K562 (cell line): ENCODE results near the gene DNMT1. TPM values are rescaled to one million over a fixed set of nuclear protein-coding genes. Genes with fewer than 3 reads are reported as not detected.
A peak's percentile ranks its signal among the peaks of the same experiment; 100 is the strongest.

Experiments
- ATAC-seq: fragments of 200-7000 bp; cut with Tn5 transposase; 3 replicates; pipeline ENCODE4 v1.9.1; 2020; ENCODE audit warnings: moderate library complexity
- BruUV-seq: library from RNA; stranded (reverse); fragments of 400-500 nt; replicated peaks from 2 replicates; lab custom pipeline; 2021; lab: Mats Ljungman, UMichigan
- CTCF ChIA-PET: fragments of 300-600 bp; formaldehyde crosslinking; extraction: SDS; loops from one replicate; lab custom pipeline; 2021; ENCODE audit warnings: low intra/inter-chr PET ratio; lab: Yijun Ruan, JAX
- POLR2A ChIA-PET: fragments of 300-600, 350-650 bp; sonication (Branson Sonifier 250); formaldehyde crosslinking; extraction: SDS; loops from one replicate; lab custom pipeline; 2021; ENCODE audit warnings: antibody characterized with exemption, inconsistent platforms; lab: Yijun Ruan, JAX
- DNase-seq, 4 experiments: peaks; one replicate each; pipeline versions ENCODE4 v3.0.0 to v3.0.0-alpha.2; 2011 to 2018; ENCODE audit warnings: low spot score in 3 of 4, mixed read lengths in 3 of 4; ENCODE audit errors: extremely low read depth in 1 of 4
- FAIRE-seq: peaks from 2 replicates; lab custom pipeline; 2011; peaks lifted over from hg19 to GRCh38; lab: Jason Lieb, UNC
- H2AFZ ChIP-seq: 2 replicates; pipeline ENCODE4 v1.6.0; 2011; ENCODE audit warnings: low read depth, low read length, control low read depth, inconsistent platforms
- H3K27ac ChIP-seq: fragments of 200-600 bp; 3 replicates; pipeline ENCODE4 v1.8.0; 2011; ENCODE audit warnings: low read depth, mild to moderate bottlenecking, control low read depth, inconsistent platforms, low read length, moderate library complexity, mixed read lengths; ENCODE audit errors: extremely low read depth
- H3K27me3 ChIP-seq, 2 experiments: fragments of 300-600 bp in 1 of 2; 2 replicates in 1 of 2; 3 replicates in 1 of 2; pipeline versions ENCODE4 v1.6.0 to v1.8.0; 2011; ENCODE audit warnings: inconsistent platforms in 2 of 2, low read length in 2 of 2, mild to moderate bottlenecking in 1 of 2, mixed read lengths in 1 of 2, moderate library complexity in 1 of 2; ENCODE audit not compliant: control insufficient read depth in 2 of 2, insufficient read depth in 2 of 2
- H3K36me3 ChIP-seq: fragments of 300-600 bp; 3 replicates; pipeline ENCODE4 v1.8.0; 2011; ENCODE audit warnings: mild to moderate bottlenecking, low read length, inconsistent platforms; ENCODE audit not compliant: control insufficient read depth, insufficient read depth
- H3K4me1 ChIP-seq, 2 experiments: fragments of 200-600 bp in 1 of 2; replicated peaks in 1 of 2; 2 replicates in 1 of 2; 3 replicates in 1 of 2; pipeline versions ENCODE4 v1.5.1 to v1.8.0; 2011; ENCODE audit warnings: inconsistent platforms in 2 of 2, low read length in 2 of 2, mild to moderate bottlenecking in 1 of 2, mixed read lengths in 1 of 2, moderate library complexity in 1 of 2; ENCODE audit not compliant: control insufficient read depth in 2 of 2, insufficient read depth in 2 of 2
- H3K4me2 ChIP-seq: 2 replicates; pipeline ENCODE4 v1.6.1; 2011; ENCODE audit warnings: low read length, control low read depth, inconsistent platforms, mixed read lengths; ENCODE audit not compliant: insufficient read depth
- H3K4me3 ChIP-seq: fragments of 200-600 bp; sonication (generic), shearing (Covaris generic); 2 replicates; pipeline ENCODE4 v1.5.1; 2016; ENCODE audit warnings: control low read depth, inconsistent platforms
- H3K79me2 ChIP-seq: fragments of 200-600 bp; 3 replicates; pipeline ENCODE4 v1.8.0; 2011; ENCODE audit warnings: low read length, inconsistent platforms; ENCODE audit not compliant: control insufficient read depth, insufficient read depth
- H3K9ac ChIP-seq, 2 experiments: 2 replicates each; pipeline versions ENCODE4 v1.6.0 to v1.6.1; 2011; ENCODE audit warnings: low read depth in 2 of 2, low read length in 2 of 2, control low read depth in 1 of 2, inconsistent platforms in 1 of 2, mild to moderate bottlenecking in 1 of 2, mixed read lengths in 1 of 2; ENCODE audit not compliant: insufficient read depth in 1 of 2
- H3K9me1 ChIP-seq: one replicate; pipeline ENCODE4 v1.6.0; 2011; ENCODE audit warnings: inconsistent platforms, mild to moderate bottlenecking, low read length, moderate library complexity; ENCODE audit not compliant: control insufficient read depth, insufficient read depth
- H3K9me3 ChIP-seq: replicated peaks from 2 replicates; pipeline ENCODE4 v1.5.1; 2011; ENCODE audit warnings: low read depth, low read length, inconsistent platforms; ENCODE audit not compliant: control insufficient read depth, insufficient read depth
- H4K20me1 ChIP-seq: replicated peaks from 2 replicates; pipeline ENCODE4 v1.6.1; 2011; ENCODE audit warnings: low read length, inconsistent platforms, mixed read lengths; ENCODE audit not compliant: control insufficient read depth, insufficient read depth
- L3MBTL2 ChIP-seq: fragments of 450-650 bp; IDR thresholded peaks from 2 replicates; pipeline ENCODE4 v1.6.1; 2016; ENCODE audit warnings: mild to moderate bottlenecking, moderate library complexity
- WGBS: fragments of 100-300 bp; shearing (Covaris generic); methylation state at CpG from one replicate; pipeline ENCODE4 v1.1.6; 2016; ENCODE audit warnings: low coverage, mixed read lengths; ENCODE audit not compliant: insufficient coverage; ENCODE audit errors: missing lambda C conversion rate; 5-methylcytosine and 5-hydroxymethylcytosine counted together
- in situ Hi-C: fragments of 300-500 bp; cut with MboI; formaldehyde crosslinking; loops from 4 replicates; pipeline ENCODE4 v1.15.0; 2018; ENCODE audit warnings: inconsistent platforms, mixed read lengths
- intact Hi-C: fragments of 100-400 bp; cut with micrococcal nuclease; formaldehyde crosslinking; loops from 2 replicates; pipeline ENCODE4 v1.14.2; 2022
- polyA plus RNA-seq, 8 experiments: library from polyadenylated mRNA; depleted of rRNA in 4 of 8; stranded (reverse) in 5 of 8; unstranded in 3 of 8; fragments of >200 nt; fragmentation: Nextera tagmentation in 2 of 8; fragmentation: Illumina TruSeq in 1 of 8; extraction: Ambion mirVana in 2 of 8; extraction: Trizol in 1 of 8; gene quantifications; 2 replicates each; pipeline versions ENCODE4 v1.2.1 to v1.2.3, GENCODE V29; 2011 to 2014; ENCODE audit warnings: inconsistent platforms in 1 of 8, missing spikeins in 1 of 8
- total RNA-seq, 7 experiments: library from RNA; depleted of rRNA in 6 of 7; stranded (reverse); fragments of >200 nt in 6 of 7; fragmentation: Illumina TruSeq in 2 of 7; extraction: Trizol in 2 of 7; gene quantifications; 2 replicates each; pipeline versions ENCODE4 v1.2.1 to v1.2.3, GENCODE V29; 2011 to 2021; ENCODE audit warnings: low replicate concordance in 1 of 7
- TF ChIP-seq, protein P1 (sequence below): IDR thresholded peaks from 2 replicates; pipeline ENCODE4 v1.6.1; 2014; ENCODE audit warnings: antibody characterized with exemption
- TF ChIP-seq, protein P2 (sequence below), 2 experiments: fragments of 450-650 bp in 1 of 2; sonication (generic) in 1 of 2; formaldehyde crosslinking in 1 of 2; IDR thresholded peaks in 1 of 2; conservative IDR thresholded peaks in 1 of 2; 2 replicates each; pipeline versions ENCODE4 v1.6.1 to v1.8.1; 2016 to 2023; ENCODE audit warnings: mild to moderate bottlenecking in 2 of 2, moderate library complexity in 2 of 2, inconsistent platforms in 1 of 2, missing genetic modification reagents in 1 of 2

DNMT1 gene
- total and polyA plus RNA-seq, 9 of the 15 experiments (the other 6 are each of a cell fraction or from before 2014, with no cell fraction given) = 80.1 to 271 (median 121) TPM

DNA sequence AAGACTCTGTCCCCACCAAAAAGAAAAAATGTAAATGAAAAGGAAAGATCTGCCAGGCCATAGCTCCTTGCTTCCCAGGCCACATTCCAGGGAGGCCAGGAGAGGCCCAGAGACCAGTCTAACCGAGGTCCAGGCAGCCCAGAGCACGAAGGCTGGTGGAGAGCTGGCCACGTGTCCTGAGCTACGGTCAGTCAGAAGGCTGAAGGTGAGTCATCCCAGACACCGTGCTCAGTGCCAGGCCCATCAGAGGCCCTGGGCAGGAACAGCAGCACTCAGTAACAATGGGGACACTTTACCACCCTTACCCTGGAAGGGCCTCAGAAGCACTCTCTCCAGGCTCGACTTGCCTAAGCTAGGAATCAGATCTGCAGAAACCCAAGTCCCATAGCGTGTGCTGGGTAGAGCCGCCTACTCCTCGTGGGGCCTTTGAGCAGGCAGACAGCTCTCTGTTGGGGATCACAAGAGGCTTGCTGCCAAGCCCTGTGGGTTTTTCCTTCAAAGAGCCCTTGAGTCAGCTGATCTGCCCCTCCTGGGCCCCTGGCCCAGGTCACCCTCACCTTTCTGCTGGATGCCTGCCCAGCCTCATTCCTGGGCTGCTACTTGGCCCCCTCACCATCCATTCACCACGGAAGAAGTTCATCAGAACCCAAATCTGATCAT lies 11.6 kb upstream of the DNMT1 start:
- H3K9me1 ChIP-seq = no peaks in the 10 kb centered on the region
- no peak overlapping the region; the same call in 1 of the 2 replicates for H2AFZ ChIP-seq
- in situ Hi-C loops (no loop called here), intact Hi-C loops (no loop called here)
- BruUV-seq = no TSS peak
- H3K27me3 ChIP-seq = peaks cover 0 to 5% of the 10 kb centered on the region in 2 experiments; a peak in 2 of 5 replicates
- H3K9me3 ChIP-seq = peaks cover 5% of the 10 kb centered on the region
- FAIRE-seq = no peak
- 50% methylated on average over 9 of the region's 10 CpGs for WGBS
- no peak overlapping the region for H3K27ac ChIP-seq
- no peaks in the 10 kb centered on the region for H3K36me3 ChIP-seq
- H3K9ac ChIP-seq = no peak overlapping the region
- TF ChIP-seq, protein P1, sequence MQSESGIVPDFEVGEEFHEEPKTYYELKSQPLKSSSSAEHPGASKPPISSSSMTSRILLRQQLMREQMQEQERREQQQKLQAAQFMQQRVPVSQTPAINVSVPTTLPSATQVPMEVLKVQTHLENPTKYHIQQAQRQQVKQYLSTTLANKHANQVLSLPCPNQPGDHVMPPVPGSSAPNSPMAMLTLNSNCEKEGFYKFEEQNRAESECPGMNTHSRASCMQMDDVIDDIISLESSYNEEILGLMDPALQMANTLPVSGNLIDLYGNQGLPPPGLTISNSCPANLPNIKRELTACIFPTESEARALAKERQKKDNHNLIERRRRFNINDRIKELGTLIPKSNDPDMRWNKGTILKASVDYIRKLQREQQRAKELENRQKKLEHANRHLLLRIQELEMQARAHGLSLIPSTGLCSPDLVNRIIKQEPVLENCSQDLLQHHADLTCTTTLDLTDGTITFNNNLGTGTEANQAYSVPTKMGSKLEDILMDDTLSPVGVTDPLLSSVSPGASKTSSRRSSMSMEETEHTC = no peak
- TF ChIP-seq, protein P2, sequence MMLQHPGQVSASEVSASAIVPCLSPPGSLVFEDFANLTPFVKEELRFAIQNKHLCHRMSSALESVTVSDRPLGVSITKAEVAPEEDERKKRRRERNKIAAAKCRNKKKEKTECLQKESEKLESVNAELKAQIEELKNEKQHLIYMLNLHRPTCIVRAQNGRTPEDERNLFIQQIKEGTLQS (IDR thresholded peaks at IDR 0.05) = peak; percentile 21; the same call in 1 of the 2 replicates
- TF ChIP-seq, protein P2 (CRISPR knock-in tag; conservative IDR thresholded peaks at IDR 0.05) = no peak
- TF ChIP-seq L3MBTL2 = 0 out of 2 replicates have a peak, but pooled peaks have one; percentile 30
- TF ChIP-seq, all 486 proteins: peak for 2
- CTCF ChIA-PET = no interaction called here
- H3K4me2 ChIP-seq = no peak overlapping the region
- no peaks in the 10 kb centered on the region for H3K79me2 ChIP-seq
- no peak for DNase-seq
- no peak overlapping the region for H3K4me3 ChIP-seq
- POLR2A ChIA-PET = interaction anchor here (0.5 to 1.1 kb wide), 6 partner anchors 8 to 91 kb away, joined by 3 to 6 read pairs (median 3); partner anchors contain the start of gene DNMT1
- no peak; the same call in 2 of the 3 replicates for ATAC-seq
- H3K4me1 ChIP-seq = no peaks in the 10 kb centered on the region
- no peaks in the 10 kb centered on the region for H4K20me1 ChIP-seq
